ENCODE results near the gene PRR4. TPM values are rescaled to one million over a fixed set of nuclear protein-coding genes. Genes with fewer than 3 reads are reported as not detected.

PRR4 gene, protein sequence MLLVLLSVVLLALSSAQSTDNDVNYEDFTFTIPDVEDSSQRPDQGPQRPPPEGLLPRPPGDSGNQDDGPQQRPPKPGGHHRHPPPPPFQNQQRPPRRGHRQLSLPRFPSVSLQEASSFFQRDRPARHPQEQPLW
- total RNA-seq (2014; rRNA removed; shearing (Covaris generic)): 2.2 and 4.5 TPM in 2 replicates
- 1.2 and 6.9 TPM in 2 replicates for polyA plus RNA-seq (2014; cell fraction: nucleus; rRNA removed)

DNA sequence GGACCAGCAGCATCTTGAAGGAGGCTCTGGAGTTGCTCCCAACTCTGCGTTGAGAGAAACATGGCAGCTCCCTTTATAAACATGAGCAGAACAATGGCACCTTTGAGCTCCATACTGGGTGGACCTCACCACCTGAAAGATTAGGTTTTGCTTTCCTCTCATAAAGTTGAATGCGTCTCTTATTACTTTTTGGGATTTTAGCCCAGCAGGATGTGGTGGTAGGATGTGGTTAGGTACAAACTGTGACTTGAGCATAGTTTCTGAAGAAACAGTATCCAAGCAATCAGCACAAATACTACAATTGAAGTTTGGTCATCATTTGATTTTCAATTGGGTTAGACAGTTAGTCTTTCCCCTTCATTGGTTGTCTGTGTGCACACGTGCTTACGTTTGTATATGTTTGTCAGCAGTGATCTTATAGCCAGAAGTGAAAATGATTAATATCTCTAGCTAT is at the start of gene PRR4:
Gene PRR4 (minus strand): TSS at position 51 of the 454 bp plus-strand sequence. CDS start 38 bp downstream, at position 13.
- DNase-seq (ENCODE audit: extremely low read depth, low read depth): no peak

DNA sequence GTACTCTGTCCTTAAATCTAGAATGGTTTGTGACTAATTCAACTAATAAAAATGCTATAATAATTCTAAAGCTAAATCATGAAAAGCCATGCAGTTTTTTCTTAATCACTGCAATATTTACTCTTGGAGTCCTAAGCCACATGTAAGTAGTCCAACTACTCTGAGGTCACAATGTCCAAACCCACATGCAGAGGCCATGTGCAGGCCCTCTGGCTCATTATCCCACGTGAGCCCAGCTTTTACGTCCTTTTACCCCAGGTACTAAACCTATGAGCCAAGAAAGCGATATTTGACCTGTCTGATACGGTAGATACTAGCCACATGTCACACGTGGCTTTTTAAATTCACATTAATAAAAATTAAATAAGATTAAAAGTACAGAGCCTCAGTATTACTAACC is 47.6 kb upstream of the PRR4 start:
- no peak for DNase-seq (ENCODE audit: extremely low read depth, low read depth)

DNA sequence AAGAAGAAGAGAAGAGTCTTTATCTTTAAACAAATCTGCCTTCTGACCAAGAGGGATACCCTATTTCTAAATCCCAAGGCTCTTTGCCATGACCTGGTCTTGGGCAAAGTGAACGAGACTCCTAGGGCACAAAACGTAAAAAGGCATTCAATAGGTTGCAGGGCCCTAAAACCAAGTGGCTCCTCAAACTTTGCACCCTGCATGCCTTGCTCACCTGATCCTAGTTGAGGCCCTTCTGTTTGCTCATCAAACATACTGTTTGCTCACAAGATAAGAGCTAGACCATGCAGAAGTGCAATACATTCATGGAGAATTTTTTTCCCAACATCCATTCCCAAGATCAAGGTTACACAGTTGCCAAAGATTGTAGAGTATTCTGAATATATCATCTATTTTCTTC is 42.7 kb upstream of the PRR4 start:
- no peak for DNase-seq (ENCODE audit: extremely low read depth, low read depth)

DNA sequence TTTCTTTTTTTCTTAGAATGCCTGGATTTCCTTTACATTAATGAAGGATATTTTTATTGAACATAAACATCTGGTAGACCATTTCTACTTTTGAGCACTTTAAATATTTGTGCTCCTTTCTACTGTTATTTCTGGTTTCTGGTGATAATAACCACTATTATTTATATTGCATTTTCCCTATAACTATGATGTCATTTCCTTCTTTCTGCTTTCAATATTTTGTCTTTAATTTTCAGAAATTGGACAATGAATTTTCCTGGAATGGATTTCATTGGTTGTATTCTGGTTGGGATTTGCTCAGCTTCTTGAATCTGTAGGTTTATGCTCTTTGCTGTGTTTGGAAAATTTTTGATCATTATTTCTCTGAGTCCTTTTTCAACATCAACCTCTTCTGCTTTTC is 40.0 kb upstream of the PRR4 start:
- no peak for DNase-seq (ENCODE audit: extremely low read depth, low read depth)

DNA sequence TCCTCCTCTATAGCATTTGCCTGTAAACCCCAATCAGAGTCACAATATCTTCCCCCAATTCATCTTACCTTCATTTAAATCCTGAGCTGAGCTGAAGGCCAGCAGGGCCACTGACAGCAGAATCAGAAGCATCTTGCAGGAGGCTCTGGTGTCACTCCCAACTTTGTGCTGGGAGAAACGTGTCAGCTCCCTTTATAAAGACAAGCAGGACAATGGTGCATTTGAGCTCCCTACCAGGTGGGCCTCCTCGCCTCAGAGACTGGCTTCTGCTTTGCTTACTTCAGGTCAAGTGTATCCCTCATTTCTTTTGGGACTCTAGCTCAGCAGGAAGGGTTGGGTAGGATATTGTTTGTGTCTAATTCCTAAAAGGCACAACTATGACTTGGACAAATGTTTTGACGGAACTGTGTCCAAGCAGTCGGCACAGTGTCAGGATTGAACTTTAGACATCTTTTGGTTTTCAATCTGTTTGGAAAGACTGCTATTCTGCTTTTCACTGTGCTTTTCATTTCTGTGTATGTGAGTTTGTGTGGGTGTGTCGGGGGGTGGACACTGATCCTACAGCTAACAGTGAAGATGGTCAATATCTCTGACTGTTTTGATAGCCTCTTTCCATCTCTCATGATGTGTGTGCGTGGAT is 34.9 kb upstream of the PRR4 start, which contains the start of gene PRH1:
Gene PRH1 (minus strand): TSS at position 170 of the 640 bp plus-strand sequence. CDS start 38 bp downstream, at position 132.
- DNase-seq (ENCODE audit: extremely low read depth, low read depth): no peak

DNA sequence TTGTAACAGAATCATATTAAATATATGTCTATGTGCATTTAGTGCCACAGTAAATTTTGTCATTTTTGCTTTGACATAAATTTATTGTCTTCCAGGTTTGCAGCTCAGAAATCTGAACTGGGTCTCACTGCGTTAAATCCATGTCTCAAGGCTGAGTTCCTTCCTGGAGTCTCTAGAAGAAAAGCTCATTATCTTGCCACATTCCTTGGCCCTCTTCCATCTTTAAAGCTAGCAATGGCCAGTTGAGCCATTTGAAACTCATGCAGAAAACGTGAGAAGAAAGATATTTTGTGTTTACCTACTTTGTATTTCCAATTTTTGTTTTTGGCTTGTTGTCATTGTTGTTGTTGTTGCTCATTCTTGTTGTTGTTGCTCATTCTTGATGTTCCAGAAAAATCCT is 24.1 kb upstream of the PRR4 start:
- no peak for DNase-seq (ENCODE audit: extremely low read depth, low read depth)

DNA sequence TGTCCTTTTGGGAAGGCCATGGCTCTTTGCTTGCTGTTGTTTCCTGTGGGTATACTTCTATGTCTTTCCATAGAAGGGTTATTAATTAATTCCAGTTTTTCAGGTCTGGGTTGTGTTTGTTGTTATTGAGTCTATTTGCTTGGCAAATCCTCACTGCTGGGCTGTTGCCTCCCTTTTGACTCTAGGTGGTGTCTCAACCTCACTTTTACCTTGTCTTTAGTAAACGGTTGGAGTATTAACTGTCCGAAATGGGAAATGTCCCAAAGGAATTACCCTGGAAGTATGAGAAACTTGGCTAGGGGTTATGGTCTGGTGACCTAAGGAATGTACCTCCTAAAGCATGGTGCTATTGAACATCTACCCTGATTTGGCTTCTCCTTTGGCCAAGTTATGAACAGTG is 18.1 kb upstream of the PRR4 start:
- DNase-seq (ENCODE audit: extremely low read depth, low read depth): no peak

DNA sequence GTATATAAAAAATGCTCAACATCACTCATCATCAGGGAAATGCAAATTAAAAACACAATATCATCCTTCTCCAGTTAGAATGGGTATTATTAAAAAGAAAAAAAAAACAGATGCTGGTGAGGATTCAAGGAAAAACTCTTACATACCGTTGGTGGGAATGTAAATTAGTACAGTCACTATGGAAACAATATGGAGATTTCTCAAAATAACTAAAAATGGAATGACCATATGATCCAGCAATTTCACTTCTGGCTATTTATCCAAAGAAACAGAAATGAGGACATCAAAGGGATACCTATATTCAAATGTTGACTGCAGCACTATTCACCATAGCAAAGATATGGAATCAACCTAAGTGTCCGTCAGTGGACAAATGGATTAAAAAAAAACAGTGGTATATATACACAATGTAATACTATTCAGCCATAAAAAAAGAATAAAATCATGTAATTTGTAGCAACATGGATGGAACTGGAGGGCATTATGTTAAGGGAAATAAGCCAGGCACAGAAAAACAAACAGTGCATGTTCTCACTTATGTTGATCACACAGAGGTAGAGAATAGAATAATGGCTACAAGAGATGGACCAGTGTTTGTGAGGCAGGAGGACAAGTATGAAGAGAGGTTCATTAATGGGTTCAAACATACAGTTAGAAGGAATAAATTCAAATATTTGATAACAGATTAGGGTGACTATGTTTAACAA is 14.4 kb upstream of the PRR4 start:
- DNase-seq (ENCODE audit: extremely low read depth, low read depth): no peak

DNA sequence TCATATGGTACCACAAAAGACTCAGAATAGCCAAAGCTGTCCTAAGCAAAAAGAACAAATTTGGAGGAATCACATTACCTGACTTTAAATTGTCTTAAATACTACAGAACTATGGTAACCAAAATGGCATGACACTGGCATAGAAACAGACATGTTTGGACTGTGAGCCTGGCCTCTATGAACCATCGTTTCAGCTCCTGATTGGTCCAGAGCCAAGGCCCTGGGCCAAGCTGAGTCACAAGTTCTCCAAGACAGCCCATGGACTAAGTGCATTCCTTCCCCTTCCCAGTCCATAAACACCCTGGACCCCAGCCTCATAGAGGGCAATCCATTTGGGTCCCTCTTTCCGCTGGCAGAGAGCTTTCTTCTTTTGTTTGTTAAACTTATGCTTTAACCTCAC is 12.1 kb upstream of the PRR4 start:
- no peak for DNase-seq (ENCODE audit: extremely low read depth, low read depth)

DNA sequence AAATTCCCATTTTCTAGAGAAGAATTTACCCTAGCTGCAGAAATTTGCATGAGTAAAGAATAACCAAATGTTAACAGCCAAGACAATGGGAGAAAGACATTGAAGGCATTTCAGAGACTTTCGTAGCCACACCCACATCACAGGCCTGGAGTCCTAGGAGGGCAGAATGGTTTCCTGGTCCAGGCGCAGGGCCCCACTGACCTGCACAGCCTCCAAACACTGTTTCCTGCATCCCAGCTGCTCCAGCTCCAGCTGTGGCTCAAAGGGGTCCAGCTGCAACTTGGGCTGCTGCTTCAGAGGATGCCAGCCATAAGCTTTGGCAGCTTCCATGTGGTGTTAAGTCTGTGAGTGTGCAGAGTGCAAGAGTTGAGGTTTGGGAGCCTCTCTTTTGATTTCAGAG is 6.5 kb upstream of the PRR4 start:
- DNase-seq (ENCODE audit: extremely low read depth, low read depth): no peak

DNA sequence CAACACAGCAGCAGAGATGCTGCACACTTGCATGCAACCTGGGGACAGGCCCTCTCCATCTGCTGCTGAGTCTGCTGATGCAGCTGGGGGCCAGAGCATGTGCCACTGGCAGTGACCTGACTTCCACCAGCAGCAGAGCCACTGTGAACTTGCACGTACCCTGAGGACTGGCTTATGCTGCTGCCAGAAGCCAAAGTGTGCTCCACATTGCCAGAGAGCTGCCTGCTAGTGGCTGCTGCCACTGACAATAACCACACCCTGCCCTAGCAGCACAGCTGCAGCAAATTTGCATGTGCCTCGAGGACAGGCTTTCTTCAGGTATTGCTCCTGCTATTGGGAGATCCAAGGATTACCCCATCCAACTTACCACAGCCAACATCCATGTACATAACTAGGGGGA is 4.5 kb upstream of the PRR4 start:
- no peak for DNase-seq (ENCODE audit: extremely low read depth, low read depth)

DNA sequence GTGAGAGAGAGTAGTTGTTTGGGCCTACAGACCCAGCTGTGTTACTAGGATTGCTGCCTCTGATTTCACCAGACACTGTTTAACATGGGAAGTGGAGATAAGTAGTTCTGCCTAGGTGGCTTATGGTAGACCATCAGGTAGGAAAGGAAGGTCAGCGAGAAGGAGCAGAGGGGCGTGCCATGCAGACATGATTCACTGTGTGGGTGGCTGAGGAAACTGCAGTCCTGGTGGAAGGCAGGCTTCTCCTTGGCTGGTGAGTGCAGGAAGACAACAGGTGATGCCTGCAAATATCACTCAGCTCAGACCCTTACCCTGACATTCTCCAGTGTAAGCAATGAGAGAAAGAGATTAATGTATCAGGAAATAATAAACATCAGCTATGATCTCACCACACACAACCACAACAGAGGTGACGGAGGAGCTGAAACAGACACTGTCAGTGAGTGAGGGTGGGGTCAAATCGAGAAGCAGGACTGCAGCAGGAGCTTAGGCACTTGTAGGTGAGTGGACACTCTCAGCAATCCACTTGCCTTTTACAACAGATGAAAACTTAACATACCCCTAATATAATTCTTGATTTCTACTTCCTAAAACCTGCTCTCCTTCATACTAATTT is 2.1 kb upstream of the PRR4 start:
- DNase-seq (ENCODE audit: extremely low read depth, low read depth): no peak

DNA sequence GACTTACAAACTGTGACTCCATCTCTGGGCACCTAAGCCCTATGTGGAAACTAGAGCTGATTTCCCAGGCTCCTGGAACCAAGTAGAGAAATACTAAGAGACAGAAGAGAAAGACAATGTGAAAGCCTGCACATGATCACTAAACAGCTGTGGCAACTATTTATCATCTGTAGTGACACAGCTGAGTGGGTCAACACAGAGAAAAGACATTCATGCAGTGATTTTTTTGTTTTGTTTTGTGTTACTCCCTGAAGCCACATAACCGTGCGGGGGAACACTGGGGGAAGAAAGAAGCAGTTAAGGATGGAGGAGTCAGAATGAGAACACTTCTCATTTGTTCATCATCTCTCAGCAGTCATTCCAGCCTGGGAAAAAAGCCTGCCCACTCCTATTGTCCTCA is 1.5 kb downstream of the PRR4 start:
- no peak for DNase-seq (ENCODE audit: extremely low read depth, low read depth)

DNA sequence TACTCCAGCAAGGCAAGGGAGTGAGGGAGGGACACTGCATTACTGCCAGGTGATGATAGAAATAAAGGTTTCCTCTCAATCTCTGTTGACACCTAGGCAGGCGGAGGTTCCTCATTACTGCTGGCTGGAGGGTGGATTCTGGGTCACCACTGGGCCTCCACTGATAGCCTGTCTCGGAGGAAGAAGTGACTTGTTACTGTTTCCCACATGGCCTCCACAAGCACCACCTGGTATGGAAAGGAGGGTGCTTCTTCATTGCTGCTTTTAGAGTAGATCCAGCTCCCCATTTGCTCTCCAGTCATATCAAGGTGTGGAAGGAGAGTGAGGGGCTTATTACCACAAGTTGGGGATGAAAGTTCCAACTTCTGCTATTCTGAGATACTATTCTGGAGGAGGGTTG is 6.4 kb downstream of the PRR4 start:
- no peak for DNase-seq (ENCODE audit: extremely low read depth, low read depth)

DNA sequence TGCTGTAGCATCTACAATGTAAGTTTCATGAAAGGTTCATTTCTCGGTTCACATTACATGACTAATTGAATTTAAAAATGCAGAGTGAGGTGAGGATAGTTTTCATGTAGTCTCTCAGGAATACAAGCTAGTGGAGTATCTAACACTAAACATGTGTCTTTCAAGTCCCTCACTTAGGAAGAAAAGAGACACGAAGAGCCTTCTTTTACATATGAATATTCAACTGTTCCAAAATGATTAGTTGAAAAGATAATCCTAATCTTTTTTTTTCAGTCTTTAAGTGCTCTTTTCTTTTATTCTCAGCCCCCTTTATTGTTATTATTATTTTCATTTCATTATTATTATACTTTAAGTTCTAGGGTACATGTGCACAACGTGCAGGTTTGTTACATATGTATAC is 10.8 kb downstream of the PRR4 start:
- no peak for DNase-seq (ENCODE audit: extremely low read depth, low read depth)

DNA sequence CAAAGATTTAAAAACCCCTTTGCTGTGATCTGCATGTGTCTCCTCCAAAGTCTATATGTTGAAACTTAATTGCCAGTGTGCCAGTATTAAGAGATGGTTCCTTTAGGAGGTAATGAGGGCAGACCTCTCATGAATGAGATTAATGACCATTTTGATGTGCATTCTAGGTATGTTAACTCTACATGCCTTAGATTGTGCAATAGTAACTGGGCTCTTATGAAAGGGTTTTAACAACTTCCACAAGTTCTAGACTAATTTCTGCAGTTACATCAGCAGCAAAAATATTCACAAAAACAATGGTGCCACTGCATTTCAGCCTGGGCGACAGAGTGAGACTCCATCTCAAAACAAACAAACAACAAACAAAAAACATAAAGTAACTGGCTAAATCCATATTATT is 19.3 kb downstream of the PRR4 start:
- no peak for DNase-seq (ENCODE audit: extremely low read depth, low read depth)

DNA sequence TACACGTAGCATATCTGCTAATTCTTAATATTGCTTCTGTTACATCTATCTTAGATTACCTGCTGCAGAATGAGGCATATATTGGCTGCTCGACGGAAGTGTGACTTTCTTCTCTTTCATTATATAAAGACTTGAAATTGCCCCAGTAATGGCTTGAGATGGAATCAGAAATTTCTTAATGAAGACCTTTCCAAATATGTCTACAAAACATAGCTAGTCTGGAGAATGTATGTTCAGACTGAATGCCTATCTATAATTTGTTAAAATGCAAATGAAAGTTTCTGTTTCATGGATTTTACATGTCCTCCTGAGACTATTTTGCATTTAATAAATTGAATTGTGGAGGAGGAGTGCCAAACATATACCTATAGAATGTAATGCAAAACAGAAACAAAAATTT is 23.0 kb downstream of the PRR4 start, which contains the start of gene TAS2R10:
Gene TAS2R10 (minus strand): TSS at position 101 of the 400 bp plus-strand sequence. CDS start 89 bp downstream, at position 12.
- DNase-seq (ENCODE audit: extremely low read depth, low read depth): no peak

DNA sequence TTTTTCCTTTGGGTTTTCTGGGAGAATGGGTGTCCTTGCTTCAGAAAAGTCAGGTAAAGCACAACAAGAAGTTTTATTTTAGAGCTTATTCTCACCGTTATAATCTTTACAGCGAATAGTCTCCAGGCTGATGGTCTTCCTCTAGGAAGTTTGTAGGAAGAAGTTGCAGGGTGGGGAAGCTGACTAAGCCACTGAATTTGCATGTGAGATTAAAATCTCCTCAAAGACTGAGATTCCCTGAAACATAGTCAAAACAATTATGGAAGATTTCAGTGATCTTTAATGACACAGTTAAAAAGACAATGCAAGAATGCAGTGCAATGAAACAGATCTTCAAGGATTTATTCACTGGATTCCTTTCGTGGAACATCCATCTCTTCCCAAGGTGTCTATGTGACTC is 24.3 kb downstream of the PRR4 start:
- no peak for DNase-seq (ENCODE audit: extremely low read depth, low read depth)

DNA sequence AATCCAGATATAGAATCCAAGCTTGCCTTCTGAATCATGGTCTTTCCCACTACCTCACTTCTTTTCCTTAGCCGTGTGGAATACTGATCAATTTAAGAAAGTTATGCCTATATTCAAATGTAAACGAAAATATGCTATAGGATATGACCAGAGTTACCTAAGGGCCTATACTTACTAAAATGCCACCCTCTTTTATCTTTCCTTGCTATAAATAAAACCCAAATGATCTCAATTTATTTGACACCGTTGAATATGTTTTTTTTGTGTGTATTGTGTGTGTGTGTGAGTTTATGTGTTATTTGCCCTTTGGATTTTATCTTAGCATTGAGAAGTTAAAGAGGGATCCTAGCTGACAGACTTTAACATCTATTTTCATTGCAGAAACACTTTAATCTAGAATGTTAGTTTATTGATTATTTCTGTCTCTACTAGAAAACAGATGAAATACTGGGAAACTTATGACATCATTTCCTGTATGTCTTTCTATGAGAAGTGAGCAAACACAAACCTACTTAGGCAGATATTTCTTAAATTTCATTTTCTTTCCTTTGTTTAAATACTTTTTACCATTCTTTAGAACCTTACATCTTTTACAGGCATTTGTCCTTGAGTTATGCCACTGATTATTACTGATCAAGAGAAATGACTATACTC is 37.3 kb downstream of the PRR4 start:
- no peak for DNase-seq (ENCODE audit: extremely low read depth, low read depth)

DNA sequence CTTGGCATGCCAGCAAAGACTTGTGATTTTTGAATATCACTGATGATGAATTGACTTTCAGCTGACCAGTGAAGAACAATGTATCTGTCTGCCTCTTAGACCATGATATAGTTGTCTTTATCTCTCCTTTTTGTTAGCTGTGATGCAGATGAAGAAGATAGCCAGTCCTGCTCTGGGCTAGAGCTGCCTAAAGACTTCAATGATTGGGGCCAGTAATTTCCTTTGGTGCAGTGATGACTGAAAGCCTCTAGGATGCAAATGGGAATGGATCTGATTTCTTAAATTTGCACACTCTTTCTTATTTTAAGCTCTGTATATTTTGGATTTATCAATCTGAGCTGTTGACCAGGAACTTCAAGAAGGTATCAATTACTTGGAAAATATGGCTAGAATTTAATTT is 39.2 kb downstream of the PRR4 start, which contains the start of gene TAS2R9:
Gene TAS2R9 (minus strand): TSS at position 101 of the 400 bp plus-strand sequence. CDS start 93 bp downstream, at position 8.
- DNase-seq (ENCODE audit: extremely low read depth, low read depth): no peak

DNA sequence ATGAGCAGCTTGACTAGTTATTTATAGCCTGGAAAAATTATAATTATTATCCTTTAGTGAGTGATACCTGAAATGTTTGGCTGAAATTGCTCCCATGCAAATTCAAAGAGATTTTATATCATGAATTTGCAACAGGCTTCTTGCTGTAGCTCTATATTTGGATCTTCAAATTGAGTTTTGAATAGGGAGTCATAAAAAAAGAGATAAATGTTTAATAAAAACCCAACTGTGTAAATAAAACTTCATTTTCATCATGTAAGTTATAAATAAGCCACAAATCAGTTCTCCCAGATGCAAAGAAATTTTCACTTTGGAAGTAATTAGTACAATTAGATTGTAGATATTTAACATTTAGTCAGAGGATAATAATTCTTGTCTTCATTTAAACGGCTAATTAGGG is 42.1 kb downstream of the PRR4 start, which contains the start of gene TAS2R8:
Gene TAS2R8 (minus strand): TSS at position 101 of the 400 bp plus-strand sequence. CDS start 306 bp downstream, outside the sequence.
- DNase-seq (ENCODE audit: extremely low read depth, low read depth): no peak
